GM23248 (cell line): ENCODE data around the gene OR5K2.

Experiments used
- EZH2 ChIP-seq: fragments of 200-600 bp; sonication (generic); IDR thresholded peaks from 2 replicates; pipeline ENCODE4 v1.6.1; 2018; ENCODE audit warnings: antibody characterized with exemption, mild to moderate bottlenecking; ENCODE audit not compliant: insufficient read depth, poor library complexity, severe bottlenecking
- EZH2phosphoT487 ChIP-seq: fragments of 200-600 bp; sonication (generic); IDR thresholded peaks from 2 replicates; pipeline ENCODE4 v1.6.1; 2018; ENCODE audit warnings: antibody characterized with exemption, moderate library complexity, mild to moderate bottlenecking, low read depth; ENCODE audit not compliant: insufficient read depth

- TF ChIP-seq EZH2 (no peak), EZH2phosphoT487 (no peak)
These were observed at the start of gene OR5K2 for GRCh38 chr3:98497381-98497780.
